Measurements from ENCODE around the gene ZCCHC24. TPM values are rescaled to one million over a fixed set of nuclear protein-coding genes. Genes with fewer than 3 reads are reported as not detected.

Gene ZCCHC24
- total RNA-seq, 1 donor from 2014 or later = 0.52 TPM

GRCh38 chr10:79438021-79438698, 7.3 kb downstream of the ZCCHC24 start:
- Mint-ChIP-seq H3K27me3 (ENCODE audit: insufficient read depth) (peaks cover 22% of the 10 kb centered on the region), H3K4me3 (no peak overlapping the region), H3K9me3 (no peaks in the 10 kb centered on the region), H3K4me1 (ENCODE audit: low read depth) (peaks cover 11% of the 10 kb centered on the region), H3K36me3 (ENCODE audit: low read depth) (no peaks in the 10 kb centered on the region), H3K27ac (no peak overlapping the region)
- intact Hi-C loops (cut with micrococcal nuclease) = no loop called here
- no peak for DNase-seq (ENCODE audit: low spot score)

GRCh38 chr10:79437111-79437814, 8.2 kb downstream of the ZCCHC24 start:
- Mint-ChIP-seq H3K36me3 (ENCODE audit: low read depth) (no peaks in the 10 kb centered on the region), H3K4me3 (no peak overlapping the region), H3K27me3 (ENCODE audit: insufficient read depth) (peaks cover 19% of the 10 kb centered on the region), H3K4me1 (ENCODE audit: low read depth) (peaks cover 11% of the 10 kb centered on the region), H3K9me3 (no peaks in the 10 kb centered on the region), H3K27ac (no peak overlapping the region)
- intact Hi-C loops (cut with micrococcal nuclease) = no loop called here
- DNase-seq (ENCODE audit: low spot score) = no peak

- Mint-ChIP-seq H3K4me3 (no peak overlapping the region), H3K4me1 (ENCODE audit: low read depth) (peaks cover 11% of the 10 kb centered on the region), H3K27ac (no peak overlapping the region), H3K9me3 (no peaks in the 10 kb centered on the region), H3K27me3 (ENCODE audit: insufficient read depth) (peaks cover 14% of the 10 kb centered on the region), H3K36me3 (ENCODE audit: low read depth) (no peaks in the 10 kb centered on the region)
- intact Hi-C loops (cut with micrococcal nuclease) = no loop called here
- no peak for DNase-seq (ENCODE audit: low spot score)
Observed at GRCh38 chr10:79436850-79437103, 8.6 kb downstream of the ZCCHC24 start.

DNA sequence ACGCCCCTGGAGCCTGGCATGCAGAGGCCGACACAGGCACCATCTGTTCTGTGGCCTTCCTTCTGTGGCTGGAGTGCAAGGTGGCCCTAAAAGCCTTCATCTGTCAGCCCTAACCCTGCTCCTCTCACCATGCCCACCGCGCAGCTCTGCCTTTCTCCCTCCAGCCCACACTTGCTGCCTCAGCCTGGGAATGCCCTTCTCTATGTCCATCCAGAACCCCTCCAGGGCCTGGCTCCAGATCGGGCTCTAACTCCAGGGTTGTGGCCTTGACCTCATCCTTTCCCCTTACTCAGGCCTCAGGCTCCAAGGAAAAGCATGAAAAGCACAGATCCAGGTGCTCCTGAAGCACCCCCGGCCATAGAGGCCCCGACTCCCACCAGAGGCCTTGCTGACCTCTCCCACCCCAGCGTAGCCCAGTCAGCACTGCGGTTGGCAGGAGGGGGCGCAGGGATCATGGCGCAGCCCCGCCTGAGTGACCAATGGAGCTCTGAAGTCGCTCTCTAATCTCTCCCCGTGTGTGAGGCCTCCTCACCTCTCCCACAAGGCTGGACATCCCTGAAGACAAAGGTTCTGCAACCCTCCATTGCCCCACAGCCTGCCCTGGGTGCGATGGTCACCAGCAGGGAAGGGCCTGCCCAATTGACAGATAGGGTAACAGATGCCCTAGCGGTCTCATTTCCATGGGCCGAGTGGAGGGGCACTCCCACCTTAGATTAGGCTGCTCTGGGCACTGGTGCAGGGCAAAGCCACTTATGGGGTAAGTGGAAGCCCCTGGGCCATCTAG, 9.2 kb downstream of the ZCCHC24 start:
- no peak overlapping the region for H3K4me3 Mint-ChIP-seq
- peaks cover 11% of the 10 kb centered on the region for H3K27me3 Mint-ChIP-seq (ENCODE audit: insufficient read depth)
- H3K9me3 Mint-ChIP-seq = no peaks in the 10 kb centered on the region
- intact Hi-C loops (cut with micrococcal nuclease) = no loop called here
- peaks cover 11% of the 10 kb centered on the region for H3K4me1 Mint-ChIP-seq (ENCODE audit: low read depth)
- H3K36me3 Mint-ChIP-seq (ENCODE audit: low read depth) = no peaks in the 10 kb centered on the region
- no peak for DNase-seq (ENCODE audit: low spot score)
- no peak overlapping the region for H3K27ac Mint-ChIP-seq

DNA sequence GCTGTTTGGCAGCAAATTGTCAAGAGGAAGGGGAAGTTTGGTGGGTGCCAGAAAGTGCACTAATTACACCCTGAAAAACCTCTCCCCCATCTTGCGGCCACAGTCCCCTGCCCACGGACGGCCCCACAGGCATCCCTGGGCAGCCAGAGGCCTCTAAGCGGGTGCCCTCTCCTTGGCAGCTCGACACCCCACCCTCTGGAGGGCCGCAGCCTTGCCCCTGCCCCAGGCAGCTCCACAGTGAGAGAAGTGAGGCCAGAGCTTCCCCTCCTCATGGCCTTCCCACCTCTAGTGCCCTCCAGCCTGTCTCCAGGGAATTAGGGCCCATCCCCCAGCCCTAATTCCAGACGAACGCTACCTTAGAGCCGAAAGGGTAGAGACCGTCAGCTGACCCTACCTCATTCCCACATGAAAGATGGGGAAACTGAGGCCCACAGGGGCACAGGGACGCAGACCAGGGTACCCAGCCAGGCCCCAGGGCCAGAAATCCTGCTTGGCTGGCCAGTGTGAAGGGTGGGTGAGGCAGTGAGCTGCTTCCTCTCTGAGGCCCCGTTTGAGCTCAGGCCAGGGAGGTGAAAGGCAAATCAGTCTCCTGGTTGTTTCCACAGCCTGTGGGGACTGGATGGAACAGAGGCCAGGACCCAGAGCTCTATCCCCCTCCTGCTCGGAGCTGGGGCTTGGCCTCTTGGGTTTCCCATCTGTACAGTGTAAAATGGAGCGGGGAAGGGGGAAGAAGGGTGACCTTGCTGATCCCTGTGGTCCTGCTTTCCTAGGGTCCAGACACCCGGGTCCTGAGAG, 10.0 kb downstream of the ZCCHC24 start:
- Mint-ChIP-seq H3K4me1 (ENCODE audit: low read depth) (peaks cover 11% of the 10 kb centered on the region), H3K36me3 (ENCODE audit: low read depth) (no peaks in the 10 kb centered on the region), H3K27me3 (ENCODE audit: insufficient read depth) (peaks cover 7% of the 10 kb centered on the region), H3K4me3 (no peak overlapping the region), H3K27ac (no peak overlapping the region), H3K9me3 (no peaks in the 10 kb centered on the region)
- no peak for DNase-seq (ENCODE audit: low spot score)
- intact Hi-C loops (cut with micrococcal nuclease) = no loop called here

- Mint-ChIP-seq H3K9me3 (no peaks in the 10 kb centered on the region), H3K27me3 (ENCODE audit: insufficient read depth) (peaks cover 5% of the 10 kb centered on the region), H3K27ac (peak overlapping the region; percentile 56), H3K4me1 (ENCODE audit: low read depth) (peaks cover 11% of the 10 kb centered on the region), H3K4me3 (no peak overlapping the region), H3K36me3 (ENCODE audit: low read depth) (no peaks in the 10 kb centered on the region)
- intact Hi-C loops (cut with micrococcal nuclease) = loop anchor here (1.0 kb wide), 1 partner anchor 10 kb away; the partner anchor contains the start of gene ZCCHC24
- no peak for DNase-seq (ENCODE audit: low spot score)
Observed at GRCh38 chr10:79434821-79435251, 10.6 kb downstream of the ZCCHC24 start.

- Mint-ChIP-seq H3K27ac (peak overlapping the region; percentile 56), H3K4me3 (no peak overlapping the region), H3K36me3 (ENCODE audit: low read depth) (no peaks in the 10 kb centered on the region), H3K9me3 (no peaks in the 10 kb centered on the region), H3K27me3 (ENCODE audit: insufficient read depth) (peaks cover 3% of the 10 kb centered on the region), H3K4me1 (ENCODE audit: low read depth) (peaks cover 11% of the 10 kb centered on the region)
- intact Hi-C loops (cut with micrococcal nuclease) = loop anchor here (1.0 kb wide), 1 partner anchor 11 kb away; the partner anchor contains the start of gene ZCCHC24
- no peak for DNase-seq (ENCODE audit: low spot score)
Observed at GRCh38 chr10:79434223-79434687, 11.2 kb downstream of the ZCCHC24 start.

- H3K27me3 Mint-ChIP-seq (ENCODE audit: insufficient read depth) = peaks cover 2% of the 10 kb centered on the region
- H3K4me1 Mint-ChIP-seq (ENCODE audit: low read depth) = peaks cover 11% of the 10 kb centered on the region
- no peak overlapping the region for H3K4me3 Mint-ChIP-seq
- no peak for DNase-seq (ENCODE audit: low spot score)
- no peak overlapping the region for H3K27ac Mint-ChIP-seq
- no peaks in the 10 kb centered on the region for H3K36me3 Mint-ChIP-seq (ENCODE audit: low read depth)
- no peaks in the 10 kb centered on the region for H3K9me3 Mint-ChIP-seq
- intact Hi-C loops (cut with micrococcal nuclease) = loop anchor here (1.0 kb wide), 1 partner anchor 12 kb away; the partner anchor contains the start of gene ZCCHC24
Observed at GRCh38 chr10:79433324-79434222, 11.9 kb downstream of the ZCCHC24 start.

DNA sequence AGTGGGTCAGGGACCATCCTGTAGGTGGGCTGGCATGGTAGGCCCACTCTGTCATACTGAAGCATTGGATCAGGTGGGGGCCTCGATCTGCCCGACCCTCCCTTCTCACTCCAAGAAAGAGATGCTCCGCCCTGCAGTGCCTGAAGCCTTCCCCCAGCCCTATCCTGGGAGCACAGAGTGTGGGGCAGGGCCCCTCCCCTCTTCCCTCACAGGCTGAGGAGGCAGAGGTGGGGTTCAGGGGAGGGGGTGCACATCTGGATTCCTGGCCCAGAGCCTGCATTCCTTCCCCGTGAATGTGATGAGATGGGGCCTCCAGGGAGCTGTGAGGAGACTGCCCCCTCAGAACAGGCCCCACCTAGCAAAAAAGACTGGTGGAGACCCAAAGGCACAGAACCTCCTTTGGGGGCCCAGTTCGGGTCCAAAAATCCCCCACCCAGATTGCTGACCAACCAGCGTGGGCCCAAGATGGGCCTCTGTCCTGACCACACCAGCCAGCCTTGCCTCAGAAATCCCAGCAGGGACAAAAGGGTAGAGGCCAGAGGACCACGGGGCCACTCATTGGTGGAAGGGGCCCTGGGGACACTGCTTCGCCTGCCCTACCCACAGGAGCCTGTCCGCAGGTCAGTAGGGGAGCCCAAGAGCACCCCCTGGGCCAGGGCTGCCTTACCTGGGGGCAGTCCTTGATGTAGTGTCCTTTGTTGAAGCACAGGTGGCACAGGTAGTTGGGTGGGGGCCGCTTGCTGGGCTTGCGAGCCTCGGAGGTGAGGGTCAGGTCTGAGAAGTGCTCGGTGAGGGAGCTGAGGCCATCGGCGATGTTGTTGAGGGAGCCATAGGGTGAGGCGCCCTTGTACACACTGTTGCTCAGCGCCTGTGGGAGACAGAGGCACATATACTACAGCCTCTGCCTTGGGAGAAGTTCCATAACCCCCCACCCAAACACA, 13.3 kb downstream of the ZCCHC24 start:
- H3K27me3 Mint-ChIP-seq (ENCODE audit: insufficient read depth) = peaks cover 4% of the 10 kb centered on the region
- no peak overlapping the region for H3K4me3 Mint-ChIP-seq
- H3K36me3 Mint-ChIP-seq (ENCODE audit: low read depth) = no peaks in the 10 kb centered on the region
- H3K27ac Mint-ChIP-seq = no peak overlapping the region
- no peaks in the 10 kb centered on the region for H3K9me3 Mint-ChIP-seq
- intact Hi-C loops (cut with micrococcal nuclease) = no loop called here
- DNase-seq (ENCODE audit: low spot score) = no peak
- peaks cover 11% of the 10 kb centered on the region for H3K4me1 Mint-ChIP-seq (ENCODE audit: low read depth)

- Mint-ChIP-seq H3K36me3 (ENCODE audit: low read depth) (no peaks in the 10 kb centered on the region), H3K9me3 (no peaks in the 10 kb centered on the region), H3K27ac (no peak overlapping the region), H3K4me3 (no peak overlapping the region), H3K4me1 (ENCODE audit: low read depth) (peaks cover 11% of the 10 kb centered on the region), H3K27me3 (ENCODE audit: insufficient read depth) (peaks cover 11% of the 10 kb centered on the region)
- intact Hi-C loops (cut with micrococcal nuclease) = no loop called here
- no peak for DNase-seq (ENCODE audit: low spot score)
Observed at GRCh38 chr10:79431428-79431827, 14.0 kb downstream of the ZCCHC24 start.

GRCh38 chr10:79430936-79431335, 14.5 kb downstream of the ZCCHC24 start:
- Mint-ChIP-seq H3K9me3 (no peaks in the 10 kb centered on the region), H3K4me3 (no peak overlapping the region), H3K36me3 (ENCODE audit: low read depth) (no peaks in the 10 kb centered on the region), H3K4me1 (ENCODE audit: low read depth) (peaks cover 11% of the 10 kb centered on the region), H3K27ac (no peak overlapping the region), H3K27me3 (ENCODE audit: insufficient read depth) (peaks cover 15% of the 10 kb centered on the region)
- DNase-seq (ENCODE audit: low spot score) = no peak
- intact Hi-C loops (cut with micrococcal nuclease) = no loop called here

Data from activated T-helper 1 cell treated with anti-CD3 and anti-CD28 coated beads, Interleukin-12 subunit alpha, Interleukin-12 subunit beta, Interleukin-2, Interleukin-4 antibody, amounts not matched to agents 30 ng/mL and 10 ng/mL and 1 ng/mL, durations not matched to agents 14 hours and 24 hours and 36 hours (primary cell).